ENCODE data around the gene GRSF1.
A peak's percentile ranks its signal among the peaks of the same experiment; 100 is the strongest.
"Not testable (repeated sequence)": the region's sequence is repeated elsewhere in the genome, so short reads cannot be mapped to it uniquely, and the experiment has no call there.

GRSF1 gene

GRCh38 chr4:70833675-70834074, 6.0 kb downstream of the GRSF1 start:
- no peak for DNase-seq (ENCODE audit: low spot score)

GRCh38 chr4:70831293-70831692, 8.4 kb downstream of the GRSF1 start:
- no peak for DNase-seq (ENCODE audit: low spot score)

- DNase-seq (ENCODE audit: low spot score) = no peak
Observed at GRCh38 chr4:70830054-70830453, 9.6 kb downstream of the GRSF1 start.

GRCh38 chr4:70829492-70829891, 10.2 kb downstream of the GRSF1 start:
- DNase-seq (ENCODE audit: low spot score) = no peak

GRCh38 chr4:70829015-70829414, 10.7 kb downstream of the GRSF1 start:
- DNase-seq (ENCODE audit: low spot score) = no peak

GRCh38 chr4:70818921-70819320, 20.8 kb downstream of the GRSF1 start:
- DNase-seq (ENCODE audit: low spot score) = no peak

- no peak for DNase-seq (ENCODE audit: low spot score)
Observed at GRCh38 chr4:70818173-70818855, 21.4 kb downstream of the GRSF1 start.

- no peak for DNase-seq (ENCODE audit: low spot score)
Observed at GRCh38 chr4:70816894-70817293, 22.8 kb downstream of the GRSF1 start.

GRCh38 chr4:70815370-70815769, 24.3 kb downstream of the GRSF1 start:
- DNase-seq (ENCODE audit: low spot score) = no peak

GRCh38 chr4:70808151-70808550, 31.5 kb downstream of the GRSF1 start:
- no peak for DNase-seq (ENCODE audit: low spot score)

- DNase-seq (ENCODE audit: low spot score) = no peak
Observed at GRCh38 chr4:70802928-70803580, 36.6 kb downstream of the GRSF1 start.

GRCh38 chr4:70801265-70801809, 38.4 kb downstream of the GRSF1 start:
- DNase-seq (ENCODE audit: low spot score) = no peak

- DNase-seq (ENCODE audit: low spot score) = no peak
Observed at GRCh38 chr4:70793626-70794025, 46.1 kb downstream of the GRSF1 start.

GRCh38 chr4:70788733-70789132, 51.0 kb downstream of the GRSF1 start:
- no peak for DNase-seq (ENCODE audit: low spot score)

GRCh38 chr4:70787496-70787895, 52.2 kb downstream of the GRSF1 start:
- DNase-seq (ENCODE audit: low spot score) = no peak

GRCh38 chr4:70783096-70783495, 56.6 kb downstream of the GRSF1 start:
- DNase-seq (ENCODE audit: low spot score) = no peak

GRCh38 chr4:70778888-70779422, 60.7 kb downstream of the GRSF1 start:
- DNase-seq (ENCODE audit: low spot score) = peak; percentile 28

- no peak for DNase-seq (ENCODE audit: low spot score)
Observed at GRCh38 chr4:70772929-70773555, 66.6 kb downstream of the GRSF1 start.

GRCh38 chr4:70769396-70769795, 70.3 kb downstream of the GRSF1 start:
- DNase-seq (ENCODE audit: low spot score) = not testable (repeated sequence)

- no peak for DNase-seq (ENCODE audit: low spot score)
Observed at GRCh38 chr4:70768301-70768948, 71.3 kb downstream of the GRSF1 start.
